ENCODE results near the gene ADGRG3.

The ADGRG3 gene

DNA sequence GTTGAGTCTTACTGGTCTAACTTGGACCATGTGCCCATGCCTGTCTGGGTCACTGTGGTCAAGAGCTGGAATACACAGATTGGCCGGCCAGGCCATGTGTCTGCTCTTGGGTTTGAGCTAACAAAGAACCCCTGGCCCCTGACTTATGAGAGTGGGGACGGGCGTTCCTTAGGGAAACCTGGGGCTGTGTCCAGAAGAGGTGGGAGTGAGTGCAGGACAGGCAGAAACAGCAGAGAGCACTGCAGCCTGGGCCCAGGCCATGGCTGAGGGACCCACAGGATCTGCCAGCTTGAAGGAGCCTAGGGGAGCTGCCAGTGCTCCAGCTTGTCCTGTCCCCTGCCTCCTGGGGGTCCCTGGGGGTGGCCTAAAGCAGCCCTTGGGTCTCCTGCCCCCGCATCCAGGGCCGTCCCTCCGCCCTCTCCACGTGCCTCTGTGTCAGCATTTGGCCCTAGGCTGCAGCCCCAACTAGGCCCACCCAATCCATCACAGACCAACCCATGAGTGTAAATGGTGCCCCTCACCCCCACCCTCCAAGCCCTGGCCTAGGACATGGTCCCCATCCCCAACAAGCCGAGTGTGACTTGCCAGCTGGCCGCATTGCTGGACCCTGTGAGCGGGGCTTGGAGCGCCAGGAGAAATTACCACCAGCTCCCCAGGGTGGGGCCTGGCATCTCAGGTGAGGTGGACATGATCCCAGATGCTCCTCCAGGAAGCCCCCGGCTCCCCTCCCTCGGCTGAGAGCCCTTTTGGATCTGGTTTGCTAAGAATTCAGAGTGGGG is 14.0 kb downstream of the ADGRG3 start:
- DNase-seq (ENCODE audit: low spot score) = no peak

DNA sequence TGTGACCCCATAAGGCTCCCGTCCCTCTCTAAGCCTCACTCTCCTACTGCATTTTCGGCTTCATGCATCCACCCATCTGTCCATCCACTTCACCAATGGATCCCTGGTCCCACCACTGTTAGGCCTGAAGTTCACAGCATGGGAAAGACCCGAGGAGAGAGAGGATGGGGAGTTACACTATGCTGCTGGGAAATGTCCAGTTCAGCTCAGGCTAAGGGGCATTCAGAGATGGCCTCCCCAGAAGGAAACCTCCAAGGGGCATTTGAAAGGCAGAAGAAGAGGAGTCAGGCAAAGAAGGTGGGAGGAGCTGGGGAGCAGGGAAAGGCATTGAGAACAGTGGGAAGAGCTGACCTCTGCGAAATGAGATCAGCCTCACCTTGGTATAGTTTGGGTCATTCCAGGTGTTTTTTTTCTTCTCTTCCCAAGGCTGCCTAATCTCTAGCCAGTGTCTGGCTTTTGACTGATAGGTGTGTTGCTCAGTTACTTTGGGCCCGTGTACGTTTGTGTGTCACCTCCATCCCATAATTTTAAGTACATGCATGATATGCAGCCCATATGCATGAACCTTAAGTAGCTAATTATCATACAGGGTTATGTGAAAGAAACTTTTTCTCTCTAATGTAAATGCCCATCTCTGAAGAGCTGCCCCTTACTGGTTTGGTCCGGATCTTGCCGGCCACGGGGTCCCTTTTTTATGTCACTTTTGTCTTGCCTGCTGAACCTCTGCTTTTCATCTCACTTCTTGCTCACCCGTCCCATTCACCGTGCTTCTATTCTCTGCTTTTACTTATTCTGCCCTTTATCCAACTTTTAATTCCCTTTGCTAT is 14.9 kb downstream of the ADGRG3 start:
- no peak for DNase-seq (ENCODE audit: low spot score)

- DNase-seq (ENCODE audit: low spot score) = no peak
Observed at GRCh38 chr16:57683636-57684545, 15.8 kb downstream of the ADGRG3 start.

DNA sequence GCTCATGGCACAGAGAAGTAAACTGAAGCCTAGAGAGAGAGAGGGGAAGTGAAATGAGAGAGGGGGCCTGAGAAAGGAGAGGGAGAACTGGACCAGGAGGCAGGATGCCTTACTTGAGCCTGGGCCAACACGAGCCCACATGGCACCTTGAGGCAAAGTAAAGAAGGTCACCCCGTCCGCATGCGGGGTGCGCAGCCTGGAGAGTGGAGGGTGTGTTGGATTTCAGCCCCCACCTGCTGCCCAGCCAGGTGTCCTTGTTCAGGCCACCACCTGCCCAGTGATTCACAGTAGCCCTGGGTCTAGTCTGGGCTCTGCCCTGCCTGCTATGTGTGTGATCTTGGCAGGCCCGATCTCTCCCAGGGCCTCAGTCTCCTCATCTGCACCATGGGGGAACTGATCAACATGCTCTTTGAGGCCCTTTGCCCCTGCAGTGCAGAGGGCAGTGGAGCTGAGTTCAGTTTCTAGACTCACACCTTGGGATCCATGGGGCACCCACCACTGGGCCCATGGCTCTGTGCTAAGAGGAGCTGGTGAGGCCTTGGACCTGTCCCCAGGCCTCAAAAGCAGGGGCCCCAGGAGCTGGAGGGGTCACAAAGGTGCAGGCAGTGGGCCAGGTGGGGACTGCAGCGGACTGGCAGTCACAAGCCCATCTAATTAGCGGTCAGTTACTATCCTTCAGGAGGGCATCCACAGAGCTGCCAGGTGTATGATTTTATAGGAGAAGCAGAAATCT is 16.7 kb downstream of the ADGRG3 start:
- no peak for DNase-seq (ENCODE audit: low spot score)

GRCh38 chr16:57685633-57686032 is 17.5 kb downstream of the ADGRG3 start:
- no peak for DNase-seq (ENCODE audit: low spot score)

- DNase-seq (ENCODE audit: low spot score) = no peak
Observed at GRCh38 chr16:57686577-57686976, 18.5 kb downstream of the ADGRG3 start.

GRCh38 chr16:57687363-57687929 is 19.3 kb downstream of the ADGRG3 start:
- no peak for DNase-seq (ENCODE audit: low spot score)

- DNase-seq (ENCODE audit: low spot score) = no peak
Observed at GRCh38 chr16:57688487-57688986, 20.4 kb downstream of the ADGRG3 start.

- DNase-seq (ENCODE audit: low spot score) = no peak
Observed at GRCh38 chr16:57688987-57689761, 21.1 kb downstream of the ADGRG3 start.

GRCh38 chr16:57689762-57690558 is 21.9 kb downstream of the ADGRG3 start:
- no peak for DNase-seq (ENCODE audit: low spot score)

DNA sequence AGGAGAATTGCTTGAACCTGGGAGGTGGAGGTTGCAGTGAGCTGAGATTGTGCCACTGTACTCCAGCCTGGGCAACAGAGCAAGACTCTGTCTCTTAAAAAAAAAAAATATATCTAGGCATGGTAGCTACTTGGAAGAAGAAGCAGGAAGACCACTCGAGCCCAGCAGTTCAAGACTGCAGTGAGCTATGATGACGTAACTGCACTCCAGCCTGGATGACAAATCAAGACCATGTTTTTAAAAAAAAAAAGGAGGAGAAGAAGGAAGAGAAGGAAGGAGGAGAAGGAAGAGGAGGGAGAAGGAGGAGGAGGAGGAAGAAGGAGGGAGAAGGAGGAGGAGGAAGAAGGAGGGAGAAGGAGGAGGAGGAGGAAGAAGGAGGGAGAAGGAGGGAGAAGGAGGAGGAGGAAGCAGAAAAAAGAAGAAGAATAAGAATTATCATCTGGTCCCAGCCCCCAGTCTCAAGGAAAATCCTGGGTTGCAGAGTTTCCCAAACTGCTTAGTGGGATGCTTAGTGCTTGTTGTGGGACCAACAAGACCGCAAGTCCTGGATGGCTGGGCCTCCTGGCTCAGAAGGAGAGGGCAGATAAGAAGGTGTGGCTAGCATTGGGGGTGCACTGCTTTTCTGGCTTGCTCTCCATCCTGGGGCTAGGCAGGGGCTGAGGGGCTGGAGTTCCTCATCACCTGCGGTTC is 22.8 kb downstream of the ADGRG3 start:
- DNase-seq (ENCODE audit: low spot score) = no peak

DNA sequence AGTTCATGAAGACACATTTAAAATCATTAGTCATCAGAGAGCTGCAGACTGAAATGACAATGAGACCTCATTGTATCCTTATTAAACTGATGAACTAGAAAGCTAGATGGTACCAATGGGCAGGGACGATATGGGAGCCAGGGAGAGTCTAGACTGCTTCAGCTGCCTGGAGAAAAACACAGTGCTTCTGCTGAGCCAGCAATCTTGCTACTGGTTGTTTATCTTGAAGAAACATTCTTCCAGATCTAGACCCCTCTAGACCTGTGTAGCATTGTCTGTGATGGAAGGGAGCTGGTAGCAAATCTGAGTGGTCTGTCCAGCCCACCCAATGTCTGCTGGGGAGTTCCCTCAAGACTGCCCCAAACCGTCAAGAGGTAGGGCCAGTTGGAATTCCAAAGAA is 24.5 kb downstream of the ADGRG3 start:
- no peak for DNase-seq (ENCODE audit: low spot score)

DNA sequence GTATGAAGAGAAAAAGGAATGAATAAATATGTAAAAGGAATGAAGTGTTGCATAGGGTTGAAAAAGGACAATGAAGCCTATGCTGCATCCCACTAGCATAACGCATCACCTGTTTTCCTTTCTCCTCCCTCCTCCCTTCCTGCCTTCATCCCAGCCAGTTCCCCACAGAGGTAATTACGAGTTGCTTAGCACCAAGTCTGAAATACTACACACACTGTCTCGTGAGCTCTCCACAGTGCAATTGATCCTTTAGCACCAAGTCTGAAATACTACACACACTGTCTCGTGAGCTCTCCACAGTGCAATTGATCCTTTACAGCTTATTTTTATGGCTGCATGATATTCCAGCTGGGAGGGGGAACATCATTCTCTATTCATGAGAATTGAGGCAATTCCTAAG is 25.4 kb downstream of the ADGRG3 start:
- DNase-seq (ENCODE audit: low spot score) = no peak

DNA sequence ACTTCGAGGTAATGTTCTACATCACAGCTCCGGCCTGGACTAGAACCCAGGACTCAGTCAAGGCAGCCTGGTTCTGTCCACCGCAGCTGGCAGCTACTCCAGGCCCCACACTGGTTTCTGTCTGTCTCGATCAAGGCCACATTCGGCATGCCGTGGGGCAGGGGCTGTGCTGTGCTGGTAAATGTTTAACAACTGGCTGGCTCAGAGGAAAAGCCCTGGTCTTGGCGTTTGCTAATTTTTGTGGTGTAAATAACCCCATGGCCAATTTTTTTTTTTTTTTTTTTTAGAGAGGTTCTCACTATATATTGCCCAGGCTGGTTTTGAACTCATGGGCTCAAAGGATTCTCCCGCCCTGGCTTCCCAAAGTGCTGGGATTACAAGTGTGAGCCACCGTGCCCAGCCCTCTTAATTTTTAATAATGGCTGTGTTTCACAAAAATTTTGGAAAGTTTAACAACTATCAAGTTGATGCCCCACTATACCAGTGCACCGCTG is 26.2 kb downstream of the ADGRG3 start:
- DNase-seq (ENCODE audit: low spot score) = no peak

- no peak for DNase-seq (ENCODE audit: low spot score)
Observed at GRCh38 chr16:57694725-57695679, 26.9 kb downstream of the ADGRG3 start, which contains the start of gene DRC7. Gene DRC7 (plus strand): TSS chr16:57694806. CDS start chr16:57697950, 3,144 bp downstream.

- DNase-seq (ENCODE audit: low spot score) = no peak
Observed at GRCh38 chr16:57695680-57696069, 27.6 kb downstream of the ADGRG3 start.

- no peak for DNase-seq (ENCODE audit: low spot score)
Observed at GRCh38 chr16:57696240-57696639, 28.1 kb downstream of the ADGRG3 start.

Measured in left forelimb (tissue), 1 donor.